ENCODE data around the gene NCOA3.

The NCOA3 gene

GRCh38 chr20:47687095-47687987 is 185.7 kb downstream of the NCOA3 start:
- Histone ChIP-seq H3K27ac (ENCODE audit: low read depth, low read length) (no peak overlapping the region), H3K9me3 (ENCODE audit: insufficient read depth, low read depth, low read length) (peaks cover 19% of the 10 kb centered on the region), H3K4me1 (ENCODE audit: insufficient read depth, low read length) (peaks cover 5% of the 10 kb centered on the region), H3K27me3 (ENCODE audit: insufficient read depth, low read length) (no peaks in the 10 kb centered on the region), H3K4me3 (ENCODE audit: low read length) (no peak overlapping the region), H3K9ac (ENCODE audit: low read depth, low read length) (no peak overlapping the region), H3K36me3 (ENCODE audit: insufficient read depth, low read length) (peaks cover 22% of the 10 kb centered on the region; the same call in 1 of the 2 replicates)
- 91% methylated on average over 20 of the region's 20 CpGs for WGBS

GRCh38 chr20:47688385-47689381 is 187.0 kb downstream of the NCOA3 start:
- H3K9ac ChIP-seq (ENCODE audit: low read depth, low read length) = no peak overlapping the region
- H3K27ac ChIP-seq (ENCODE audit: low read depth, low read length) = peak overlapping the region; percentile 51; the same call in 1 of the 2 replicates
- peaks cover 16% of the 10 kb centered on the region; the same call in 1 of the 2 replicates for H3K36me3 ChIP-seq (ENCODE audit: insufficient read depth, low read length)
- WGBS = 45% methylated on average over 17 of the region's 18 CpGs
- no peaks in the 10 kb centered on the region for H3K27me3 ChIP-seq (ENCODE audit: insufficient read depth, low read length)
- peaks cover 5% of the 10 kb centered on the region for H3K4me1 ChIP-seq (ENCODE audit: insufficient read depth, low read length)
- H3K9me3 ChIP-seq (ENCODE audit: insufficient read depth, low read depth, low read length) = peaks cover 29% of the 10 kb centered on the region
- no peak overlapping the region for H3K4me3 ChIP-seq (ENCODE audit: low read length)

GRCh38 chr20:47689731-47690130 is 188.0 kb downstream of the NCOA3 start:
- Histone ChIP-seq H3K27ac (ENCODE audit: low read depth, low read length) (no peak overlapping the region), H3K4me3 (ENCODE audit: low read length) (no peak overlapping the region), H3K27me3 (ENCODE audit: insufficient read depth, low read length) (no peaks in the 10 kb centered on the region), H3K9ac (ENCODE audit: low read depth, low read length) (no peak overlapping the region), H3K36me3 (ENCODE audit: insufficient read depth, low read length) (peaks cover 12% of the 10 kb centered on the region; the same call in 1 of the 2 replicates), H3K9me3 (ENCODE audit: insufficient read depth, low read depth, low read length) (peaks cover 29% of the 10 kb centered on the region), H3K4me1 (ENCODE audit: insufficient read depth, low read length) (peaks cover 5% of the 10 kb centered on the region)
- WGBS = 96% methylated on average over 1 of the region's 1 CpG

GRCh38 chr20:47691625-47692024 is 189.9 kb downstream of the NCOA3 start:
- H3K9me3 ChIP-seq (ENCODE audit: insufficient read depth, low read depth, low read length) = peaks cover 29% of the 10 kb centered on the region
- H3K27ac ChIP-seq (ENCODE audit: low read depth, low read length) = no peak overlapping the region
- H3K4me3 ChIP-seq (ENCODE audit: low read length) = no peak overlapping the region
- peaks cover 5% of the 10 kb centered on the region for H3K4me1 ChIP-seq (ENCODE audit: insufficient read depth, low read length)
- no peaks in the 10 kb centered on the region for H3K27me3 ChIP-seq (ENCODE audit: insufficient read depth, low read length)
- peaks cover 12% of the 10 kb centered on the region; the same call in 1 of the 2 replicates for H3K36me3 ChIP-seq (ENCODE audit: insufficient read depth, low read length)
- no peak overlapping the region for H3K9ac ChIP-seq (ENCODE audit: low read depth, low read length)

- Histone ChIP-seq H3K9ac (ENCODE audit: low read depth, low read length) (no peak overlapping the region), H3K27me3 (ENCODE audit: insufficient read depth, low read length) (no peaks in the 10 kb centered on the region), H3K4me3 (ENCODE audit: low read length) (no peak overlapping the region), H3K27ac (ENCODE audit: low read depth, low read length) (no peak overlapping the region), H3K9me3 (ENCODE audit: insufficient read depth, low read depth, low read length) (peaks cover 29% of the 10 kb centered on the region), H3K36me3 (ENCODE audit: insufficient read depth, low read length) (peaks cover 10% of the 10 kb centered on the region; the same call in 1 of the 2 replicates), H3K4me1 (ENCODE audit: insufficient read depth, low read length) (no peaks in the 10 kb centered on the region)
- WGBS = 94% methylated on average over 21 of the region's 21 CpGs
Measured at GRCh38 chr20:47694021-47694818, 192.5 kb downstream of the NCOA3 start.

- Histone ChIP-seq H3K36me3 (ENCODE audit: insufficient read depth, low read length) (peaks cover 5% of the 10 kb centered on the region; the same call in 1 of the 2 replicates), H3K9ac (ENCODE audit: low read depth, low read length) (no peak overlapping the region), H3K4me3 (ENCODE audit: low read length) (no peak overlapping the region), H3K9me3 (ENCODE audit: insufficient read depth, low read depth, low read length) (peaks cover 14% of the 10 kb centered on the region), H3K27me3 (ENCODE audit: insufficient read depth, low read length) (no peaks in the 10 kb centered on the region), H3K27ac (ENCODE audit: low read depth, low read length) (no peak overlapping the region), H3K4me1 (ENCODE audit: insufficient read depth, low read length) (no peaks in the 10 kb centered on the region)
- WGBS = 95% methylated on average over 11 of the region's 11 CpGs
Measured at GRCh38 chr20:47696856-47697255, 195.2 kb downstream of the NCOA3 start.

- H3K27ac ChIP-seq (ENCODE audit: low read depth, low read length) = no peak overlapping the region
- no peaks in the 10 kb centered on the region for H3K27me3 ChIP-seq (ENCODE audit: insufficient read depth, low read length)
- H3K9me3 ChIP-seq (ENCODE audit: insufficient read depth, low read depth, low read length) = peaks cover 3% of the 10 kb centered on the region; the same call in 1 of the 2 replicates
- peaks cover 8% of the 10 kb centered on the region; the same call in 1 of the 2 replicates for H3K36me3 ChIP-seq (ENCODE audit: insufficient read depth, low read length)
- no peak overlapping the region for H3K4me3 ChIP-seq (ENCODE audit: low read length)
- no peak overlapping the region for H3K9ac ChIP-seq (ENCODE audit: low read depth, low read length)
- WGBS = 95% methylated on average over 6 of the region's 6 CpGs
- H3K4me1 ChIP-seq (ENCODE audit: insufficient read depth, low read length) = no peaks in the 10 kb centered on the region
Measured at GRCh38 chr20:47698142-47698541, 196.5 kb downstream of the NCOA3 start.

GRCh38 chr20:47699818-47700217 is 198.1 kb downstream of the NCOA3 start:
- no peaks in the 10 kb centered on the region for H3K9me3 ChIP-seq (ENCODE audit: insufficient read depth, low read depth, low read length)
- no peak overlapping the region for H3K9ac ChIP-seq (ENCODE audit: low read depth, low read length)
- H3K27ac ChIP-seq (ENCODE audit: low read depth, low read length) = no peak overlapping the region
- WGBS = 94% methylated on average over 1 of the region's 1 CpG
- H3K27me3 ChIP-seq (ENCODE audit: insufficient read depth, low read length) = no peaks in the 10 kb centered on the region
- no peaks in the 10 kb centered on the region for H3K4me1 ChIP-seq (ENCODE audit: insufficient read depth, low read length)
- H3K36me3 ChIP-seq (ENCODE audit: insufficient read depth, low read length) = peaks cover 8% of the 10 kb centered on the region; the same call in 1 of the 2 replicates
- no peak overlapping the region for H3K4me3 ChIP-seq (ENCODE audit: low read length)

GRCh38 chr20:47700327-47700726 is 198.6 kb downstream of the NCOA3 start:
- Histone ChIP-seq H3K4me3 (ENCODE audit: low read length) (no peak overlapping the region), H3K4me1 (ENCODE audit: insufficient read depth, low read length) (no peaks in the 10 kb centered on the region), H3K27ac (ENCODE audit: low read depth, low read length) (no peak overlapping the region), H3K36me3 (ENCODE audit: insufficient read depth, low read length) (peaks cover 8% of the 10 kb centered on the region; the same call in 1 of the 2 replicates), H3K9me3 (ENCODE audit: insufficient read depth, low read depth, low read length) (no peaks in the 10 kb centered on the region), H3K27me3 (ENCODE audit: insufficient read depth, low read length) (no peaks in the 10 kb centered on the region), H3K9ac (ENCODE audit: low read depth, low read length) (no peak overlapping the region)
- WGBS = 96% methylated on average over 7 of the region's 7 CpGs

GRCh38 chr20:47701612-47702011 is 199.9 kb downstream of the NCOA3 start:
- Histone ChIP-seq H3K4me3 (ENCODE audit: low read length) (no peak overlapping the region), H3K4me1 (ENCODE audit: insufficient read depth, low read length) (no peaks in the 10 kb centered on the region), H3K27me3 (ENCODE audit: insufficient read depth, low read length) (no peaks in the 10 kb centered on the region), H3K9me3 (ENCODE audit: insufficient read depth, low read depth, low read length) (no peaks in the 10 kb centered on the region), H3K36me3 (ENCODE audit: insufficient read depth, low read length) (peaks cover 8% of the 10 kb centered on the region; the same call in 1 of the 2 replicates), H3K27ac (ENCODE audit: low read depth, low read length) (no peak overlapping the region), H3K9ac (ENCODE audit: low read depth, low read length) (no peak overlapping the region)
- WGBS = 92% methylated on average over 14 of the region's 15 CpGs

Data from HUES64 (cell line).